ENCODE results near the gene CMSS1. TPM values are rescaled to one million over a fixed set of nuclear protein-coding genes. Genes with fewer than 3 reads are reported as not detected.

Gene CMSS1
- total RNA-seq, 2 donors from 2014 or later, result 18.1 to 22.7 TPM

DNA sequence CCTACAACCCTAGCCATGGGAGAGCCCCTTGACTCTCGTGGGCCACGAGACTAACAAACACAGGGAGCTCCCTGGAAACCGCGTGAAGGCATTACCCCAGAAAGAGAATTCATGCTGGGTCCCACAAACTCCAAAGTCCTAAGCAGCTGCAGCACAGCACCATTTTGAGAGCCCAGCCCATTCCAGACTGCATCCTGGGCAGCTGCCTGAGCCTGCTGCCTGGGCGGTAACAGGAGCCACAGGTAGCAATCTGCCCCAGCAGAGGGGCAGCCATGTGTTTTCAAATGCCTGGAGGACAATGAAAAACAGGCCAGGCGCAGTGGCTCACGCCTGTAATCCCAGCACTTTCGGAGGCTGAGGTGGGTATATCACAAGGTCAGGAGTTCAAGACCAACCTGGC, 380.2 kb downstream of the CMSS1 start:
- Histone ChIP-seq H3K36me3 (no peaks in the 10 kb centered on the region), H3K27me3 (replicated peaks; ENCODE audit: insufficient read depth) (no peaks in the 10 kb centered on the region), H3K9me3 (no peaks in the 10 kb centered on the region), H3K4me3 (no peak overlapping the region), H3K27ac (no peak overlapping the region), H3K4me1 (ENCODE audit: control insufficient read depth in 1 of 2, low read depth in 2 of 2) (no peaks in the 10 kb centered on the region)
- ATAC-seq (ENCODE audit: insufficient number of reproducible peaks, low FRiP score, low read depth) (no peak), DNase-seq (ENCODE audit: low spot score) (no peak)
- TF ChIP-seq, protein P1, sequence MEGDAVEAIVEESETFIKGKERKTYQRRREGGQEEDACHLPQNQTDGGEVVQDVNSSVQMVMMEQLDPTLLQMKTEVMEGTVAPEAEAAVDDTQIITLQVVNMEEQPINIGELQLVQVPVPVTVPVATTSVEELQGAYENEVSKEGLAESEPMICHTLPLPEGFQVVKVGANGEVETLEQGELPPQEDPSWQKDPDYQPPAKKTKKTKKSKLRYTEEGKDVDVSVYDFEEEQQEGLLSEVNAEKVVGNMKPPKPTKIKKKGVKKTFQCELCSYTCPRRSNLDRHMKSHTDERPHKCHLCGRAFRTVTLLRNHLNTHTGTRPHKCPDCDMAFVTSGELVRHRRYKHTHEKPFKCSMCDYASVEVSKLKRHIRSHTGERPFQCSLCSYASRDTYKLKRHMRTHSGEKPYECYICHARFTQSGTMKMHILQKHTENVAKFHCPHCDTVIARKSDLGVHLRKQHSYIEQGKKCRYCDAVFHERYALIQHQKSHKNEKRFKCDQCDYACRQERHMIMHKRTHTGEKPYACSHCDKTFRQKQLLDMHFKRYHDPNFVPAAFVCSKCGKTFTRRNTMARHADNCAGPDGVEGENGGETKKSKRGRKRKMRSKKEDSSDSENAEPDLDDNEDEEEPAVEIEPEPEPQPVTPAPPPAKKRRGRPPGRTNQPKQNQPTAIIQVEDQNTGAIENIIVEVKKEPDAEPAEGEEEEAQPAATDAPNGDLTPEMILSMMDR (IDR thresholded peaks at IDR 0.05), result no peak

DNA sequence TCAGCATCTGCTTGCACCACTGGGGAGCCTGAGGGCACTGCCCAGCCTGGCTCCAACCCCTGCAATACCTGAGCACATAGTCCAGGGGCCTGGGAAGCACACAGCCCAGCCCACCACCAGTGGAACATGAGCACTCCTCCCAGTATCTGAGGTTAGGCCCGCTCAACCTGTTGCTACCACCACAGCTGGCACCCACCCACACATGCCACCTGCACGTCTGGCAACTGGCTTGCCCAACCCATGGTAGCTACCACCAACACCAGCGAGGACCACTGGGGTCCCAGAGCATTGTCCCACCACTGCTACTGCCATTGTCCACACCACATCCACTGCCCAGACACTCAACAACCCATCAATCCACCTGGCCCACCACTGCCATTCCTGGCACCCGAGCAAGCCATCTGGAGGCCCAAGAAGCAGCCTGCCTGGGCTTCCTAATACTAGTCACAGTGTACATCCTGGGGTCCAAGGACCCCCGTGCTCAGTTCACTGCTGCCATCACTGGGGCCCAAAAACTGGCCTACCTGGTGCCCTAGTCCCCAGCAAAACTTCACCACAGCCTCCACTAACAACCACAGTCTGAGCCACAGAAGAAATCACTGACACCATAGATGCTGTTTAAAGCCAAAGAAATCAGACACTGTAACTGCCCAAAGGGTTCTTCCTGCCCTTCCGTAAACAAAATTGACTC, 381.1 kb downstream of the CMSS1 start:
- H3K9me3 ChIP-seq, result no peaks in the 10 kb centered on the region
- no peaks in the 10 kb centered on the region for H3K27me3 ChIP-seq (replicated peaks; ENCODE audit: insufficient read depth)
- H3K27ac ChIP-seq, result no peak overlapping the region
- H3K36me3 ChIP-seq, result no peaks in the 10 kb centered on the region
- no peak overlapping the region for H3K4me3 ChIP-seq
- no peaks in the 10 kb centered on the region for H3K4me1 ChIP-seq (ENCODE audit: control insufficient read depth in 1 of 2, low read depth in 2 of 2)
- ATAC-seq (ENCODE audit: insufficient number of reproducible peaks, low FRiP score, low read depth) (no peak), DNase-seq (ENCODE audit: low spot score) (no peak)
- TF ChIP-seq, protein P1 (IDR thresholded peaks at IDR 0.05), result no peak

DNA sequence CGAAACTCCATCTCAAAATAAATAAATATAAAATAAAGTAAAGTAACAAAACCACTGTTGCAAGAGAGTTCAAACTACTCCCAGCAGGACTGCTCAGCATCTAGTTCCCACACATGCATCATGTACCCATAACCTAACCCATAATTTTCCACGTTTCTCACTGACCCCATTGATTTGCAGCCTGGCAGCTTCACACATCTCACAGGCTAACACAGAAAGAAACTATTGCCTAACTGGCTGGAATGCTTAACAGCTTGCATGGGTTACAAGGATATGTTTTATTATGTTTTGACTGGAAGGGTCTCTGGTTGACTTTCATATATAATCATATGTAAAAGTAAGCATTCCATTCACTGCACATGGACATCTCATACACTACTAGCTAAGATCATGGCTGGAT, 387.5 kb downstream of the CMSS1 start:
- Histone ChIP-seq H3K4me1 (ENCODE audit: control insufficient read depth in 1 of 2, low read depth in 2 of 2) (peaks cover 0 to 5% of the 10 kb centered on the region in 2 donors), H3K36me3 (no peaks in the 10 kb centered on the region), H3K9me3 (no peaks in the 10 kb centered on the region), H3K27ac (no peak overlapping the region), H3K27me3 (replicated peaks; ENCODE audit: insufficient read depth) (no peaks in the 10 kb centered on the region), H3K4me3 (no peak overlapping the region)
- DNase-seq (ENCODE audit: low spot score), result no peak
- ATAC-seq (ENCODE audit: insufficient number of reproducible peaks, low FRiP score, low read depth), result no peak
- TF ChIP-seq, protein P1 (IDR thresholded peaks at IDR 0.05), result no peak

DNA sequence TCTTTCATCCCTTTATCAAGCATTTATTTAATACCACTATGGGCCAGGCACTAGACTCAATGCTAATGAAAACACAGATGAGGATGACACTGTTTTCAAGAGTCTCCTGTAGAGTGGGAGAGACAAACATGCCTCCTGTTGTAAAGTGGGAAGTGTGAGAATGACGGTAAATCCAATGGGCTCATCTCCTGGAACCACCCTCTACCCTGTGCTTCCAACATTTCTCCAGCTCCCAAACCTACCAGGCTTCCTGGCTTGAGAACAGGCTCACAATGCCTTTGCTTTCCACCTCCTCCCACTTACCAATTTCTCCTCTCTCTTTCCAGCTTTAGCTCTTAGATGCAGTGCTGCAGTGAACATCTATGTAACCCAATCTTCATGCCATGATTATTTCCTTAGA, 389.0 kb downstream of the CMSS1 start:
- Histone ChIP-seq H3K27me3 (replicated peaks; ENCODE audit: insufficient read depth) (no peaks in the 10 kb centered on the region), H3K4me3 (no peak overlapping the region), H3K27ac (no peak overlapping the region), H3K4me1 (ENCODE audit: control insufficient read depth in 1 of 2, low read depth in 2 of 2) (peaks cover 7 to 17% of the 10 kb centered on the region in 2 donors), H3K36me3 (no peaks in the 10 kb centered on the region), H3K9me3 (no peaks in the 10 kb centered on the region)
- ATAC-seq (ENCODE audit: insufficient number of reproducible peaks, low FRiP score, low read depth), result no peak
- no peak for DNase-seq (ENCODE audit: low spot score)
- TF ChIP-seq, protein P1 (IDR thresholded peaks at IDR 0.05), result no peak

DNA sequence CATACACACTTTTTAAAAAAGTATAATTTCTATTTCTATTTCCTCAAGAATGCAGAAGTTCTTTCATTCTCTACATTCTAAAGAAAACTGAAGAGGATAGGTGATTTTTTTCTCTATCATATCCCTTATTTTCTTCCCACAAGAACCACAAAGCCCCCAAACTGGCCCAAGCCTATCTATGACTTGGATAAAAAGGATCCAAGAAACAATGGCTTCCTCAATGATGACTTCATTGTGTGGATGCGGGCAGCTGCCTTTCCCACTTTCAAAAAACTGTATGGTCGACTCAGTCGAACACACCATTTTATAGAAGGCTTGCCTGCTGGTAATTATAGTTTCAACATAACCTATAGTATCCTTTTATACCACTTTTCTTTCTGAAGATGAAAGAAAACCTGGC, 390.2 kb downstream of the CMSS1 start:
- DNase-seq (ENCODE audit: low spot score), result no peak
- TF ChIP-seq, protein P1 (IDR thresholded peaks at IDR 0.05), result no peak
- Histone ChIP-seq H3K9me3 (no peaks in the 10 kb centered on the region), H3K4me1 (ENCODE audit: control insufficient read depth in 1 of 2, low read depth in 2 of 2) (peaks cover 7 to 17% of the 10 kb centered on the region in 2 donors), H3K4me3 (no peak overlapping the region), H3K36me3 (no peaks in the 10 kb centered on the region), H3K27me3 (replicated peaks; ENCODE audit: insufficient read depth) (no peaks in the 10 kb centered on the region), H3K27ac (no peak overlapping the region)
- no peak for ATAC-seq (ENCODE audit: insufficient number of reproducible peaks, low FRiP score, low read depth)
